Small intestine (tissue), 7 donors: Measurements from ENCODE around the gene MSMP. TPM values are rescaled to one million over a fixed set of nuclear protein-coding genes. Genes with fewer than 3 reads are reported as not detected.

Source experiments
- DNase-seq, 2 donors: peaks; one replicate each; pipeline versions ENCODE4 v3.0.0 to v3.0.0-alpha.2; 2013
- FAIRE-seq: peaks from 2 replicates; lab custom pipeline; 2012; peaks lifted over from hg19 to GRCh38; lab: Jason Lieb, UNC
- H3K27ac ChIP-seq, 3 donors: one replicate each; pipeline ENCODE4 v1.5.1; 2013; ENCODE audit warnings: low read length in 2 of 3, mild to moderate bottlenecking in 2 of 3, control low read depth in 1 of 3, inconsistent platforms in 1 of 3, low read depth in 1 of 3, moderate library complexity in 1 of 3
- H3K27me3 ChIP-seq, 3 donors: one replicate each; pipeline ENCODE4 v1.6.1; 2013; ENCODE audit warnings: low read length in 3 of 3, inconsistent platforms in 1 of 3; ENCODE audit not compliant: control insufficient read depth in 3 of 3, insufficient read depth in 3 of 3
- H3K36me3 ChIP-seq, 3 donors: one replicate each; pipeline ENCODE4 v1.6.1; 2013; ENCODE audit warnings: low read length in 3 of 3, inconsistent platforms in 1 of 3, low read depth in 1 of 3, mild to moderate bottlenecking in 1 of 3, moderate library complexity in 1 of 3; ENCODE audit not compliant: control insufficient read depth in 3 of 3, insufficient read depth in 2 of 3
- H3K4me1 ChIP-seq, 3 donors: one replicate each; pipeline ENCODE4 v1.6.1; 2013; ENCODE audit warnings: low read length in 2 of 3, inconsistent platforms in 1 of 3, low read depth in 1 of 3, mild to moderate bottlenecking in 1 of 3, moderate library complexity in 1 of 3; ENCODE audit not compliant: control insufficient read depth in 3 of 3, insufficient read depth in 2 of 3
- H3K4me3 ChIP-seq, 3 donors: one replicate each; pipeline ENCODE4 v1.5.1; 2013; ENCODE audit warnings: low read length in 3 of 3, control low read depth in 1 of 3, inconsistent platforms in 1 of 3, low read depth in 1 of 3, mild to moderate bottlenecking in 1 of 3, moderate library complexity in 1 of 3
- H3K9me3 ChIP-seq, 2 donors: one replicate each; pipeline ENCODE4 v1.6.1; 2013; ENCODE audit warnings: low read depth in 1 of 2, low read length in 1 of 2; ENCODE audit not compliant: control insufficient read depth in 2 of 2, insufficient read depth in 1 of 2
- WGBS, 3 donors: extraction: QIAGEN DNeasy Blood & Tissue Kit; methylation state at CpG; one replicate each; pipeline ENCODE4 v1.1.7; 2013; 5-methylcytosine and 5-hydroxymethylcytosine counted together
- polyA plus RNA-seq, 4 donors: library from polyadenylated mRNA; stranded (reverse) in 3 of 4; unstranded in 1 of 4; fragments of 200-250 nt in 3 of 4; fragments of 120-200 nt in 1 of 4; gene quantifications; one replicate each; pipeline versions ENCODE4 v1.2.1 to v1.2.3, GENCODE V29; 2013
- donor health status: healthy with polysubstance abuse.
- donor health status: control.
- donor health status: control.
- donor health status: Bipolar disorder and iron deficiency.
- donor health status: healthy.

The MSMP gene
- polyA plus RNA-seq, 4 donors, result 0.18 to 0.52 TPM; not detected in 2

GRCh38 chr9:35711501-35712428 is 42.3 kb downstream of the MSMP start:
- Histone ChIP-seq H3K4me3 (no peak overlapping the region), H3K27me3 (no peaks in the 10 kb centered on the region), H3K4me1 (no peaks in the 10 kb centered on the region), H3K36me3 (peaks cover 29 to 83% (median 62%) of the 10 kb centered on the region in 3 donors), H3K27ac (no peak overlapping the region), H3K9me3 (no peaks in the 10 kb centered on the region)
- 85 to 88% (median 85%) methylated on average over 21 of the region's 21 CpGs for WGBS, 3 donors
- no peak for DNase-seq
- FAIRE-seq, result no peak

GRCh38 chr9:35710818-35711500 is 43.1 kb downstream of the MSMP start:
- Histone ChIP-seq H3K9me3 (no peaks in the 10 kb centered on the region), H3K4me1 (no peaks in the 10 kb centered on the region), H3K4me3 (no peak overlapping the region), H3K27ac (no peak overlapping the region), H3K36me3 (peaks cover 34 to 85% (median 63%) of the 10 kb centered on the region in 3 donors), H3K27me3 (no peaks in the 10 kb centered on the region)
- FAIRE-seq (no peak), DNase-seq (no peak)
- WGBS, 3 donors, result 78 to 85% (median 83%) methylated on average over 7 of the region's 7 CpGs

- no peak overlapping the region for H3K4me3 ChIP-seq
- no peaks in the 10 kb centered on the region for H3K9me3 ChIP-seq
- 94 to 98% (median 95%) methylated on average over 4 of the region's 4 CpGs for WGBS, 3 donors
- no peak for FAIRE-seq
- no peak for DNase-seq
- no peaks in the 10 kb centered on the region for H3K27me3 ChIP-seq
- peaks cover 45 to 89% (median 72%) of the 10 kb centered on the region in 3 donors for H3K36me3 ChIP-seq
- H3K4me1 ChIP-seq, result no peaks in the 10 kb centered on the region
- no peak overlapping the region for H3K27ac ChIP-seq
Measured at GRCh38 chr9:35708146-35708545, 45.9 kb downstream of the MSMP start.

- H3K4me3 ChIP-seq, result no peak overlapping the region
- H3K27ac ChIP-seq, result no peak overlapping the region
- no peak for FAIRE-seq
- no peaks in the 10 kb centered on the region for H3K9me3 ChIP-seq
- WGBS, 3 donors, result 86 to 97% (median 87%) methylated on average over 10 of the region's 10 CpGs
- peaks cover 44 to 86% (median 66%) of the 10 kb centered on the region in 3 donors for H3K36me3 ChIP-seq
- no peak for DNase-seq
- no peaks in the 10 kb centered on the region for H3K4me1 ChIP-seq
- no peaks in the 10 kb centered on the region for H3K27me3 ChIP-seq
Measured at GRCh38 chr9:35706951-35707350, 47.1 kb downstream of the MSMP start.

GRCh38 chr9:35705836-35706430 is 48.1 kb downstream of the MSMP start:
- H3K4me1 ChIP-seq, result no peaks in the 10 kb centered on the region
- H3K27me3 ChIP-seq, result no peaks in the 10 kb centered on the region
- no peak overlapping the region for H3K27ac ChIP-seq
- FAIRE-seq (no peak), DNase-seq (no peak)
- H3K9me3 ChIP-seq, result no peaks in the 10 kb centered on the region
- WGBS, 3 donors, result 90 to 95% (median 91%) methylated on average over 7 of the region's 7 CpGs
- H3K36me3 ChIP-seq, result peaks cover 48 to 83% (median 64%) of the 10 kb centered on the region in 3 donors
- H3K4me3 ChIP-seq, result no peak overlapping the region

GRCh38 chr9:35705372-35705771 is 48.7 kb downstream of the MSMP start:
- H3K4me1 ChIP-seq, result no peaks in the 10 kb centered on the region
- no peak overlapping the region for H3K27ac ChIP-seq
- H3K27me3 ChIP-seq, result no peaks in the 10 kb centered on the region
- no peaks in the 10 kb centered on the region for H3K9me3 ChIP-seq
- 75 to 90% (median 76%) methylated on average over 8 of the region's 8 CpGs for WGBS, 3 donors
- peaks cover 48 to 79% (median 63%) of the 10 kb centered on the region in 3 donors for H3K36me3 ChIP-seq
- no peak for FAIRE-seq
- no peak for DNase-seq
- H3K4me3 ChIP-seq, result no peak overlapping the region

DNA sequence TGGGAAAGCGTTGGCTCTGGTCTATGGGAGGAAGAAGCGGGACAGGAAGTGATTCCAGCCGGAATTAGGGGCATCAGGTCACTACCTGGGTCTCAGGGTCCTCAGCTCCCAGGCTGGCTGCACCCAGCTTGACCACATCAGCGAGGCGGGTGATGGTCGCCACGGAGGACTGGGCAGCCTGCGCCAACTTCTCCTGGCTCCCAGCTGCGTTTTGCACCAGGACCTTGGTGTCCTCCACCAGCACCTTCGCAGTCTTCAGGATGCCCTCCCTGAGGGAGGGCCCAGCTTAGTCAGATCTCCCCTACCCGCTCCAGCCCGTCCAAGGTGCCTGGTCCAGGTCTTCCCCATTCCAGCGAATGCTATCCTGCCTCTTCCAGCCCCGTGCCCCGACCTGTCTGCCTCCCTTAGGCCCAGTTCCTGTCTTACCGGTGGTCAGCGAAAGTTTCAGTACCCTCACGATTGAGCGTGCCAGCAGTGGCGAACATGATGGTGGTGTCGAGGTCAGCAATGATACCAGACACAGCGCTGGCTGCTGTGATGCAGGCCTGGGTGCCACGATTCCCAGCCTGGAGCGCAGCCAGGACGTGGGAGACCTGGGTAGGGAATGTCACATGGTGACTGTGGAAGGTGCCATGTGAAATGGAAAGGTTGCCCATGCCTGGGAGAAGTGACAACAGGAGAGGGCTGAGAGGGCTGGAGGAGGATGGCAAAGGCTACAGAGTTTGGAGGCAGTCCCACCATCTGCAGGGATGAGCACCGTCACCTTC is 50.0 kb downstream of the MSMP start:
- Histone ChIP-seq H3K4me3 (no peak overlapping the region), H3K36me3 (peaks cover 53 to 83% (median 71%) of the 10 kb centered on the region in 3 donors), H3K27ac (no peak overlapping the region), H3K9me3 (no peaks in the 10 kb centered on the region), H3K27me3 (no peaks in the 10 kb centered on the region), H3K4me1 (no peaks in the 10 kb centered on the region)
- 95 to 97% (median 96%) methylated on average over 26 of the region's 26 CpGs for WGBS, 3 donors
- FAIRE-seq (no peak), DNase-seq (no peak)
